HAP-1 (cell line): ENCODE results near the gene ARPC5L.
A peak's percentile ranks its signal among the peaks of the same experiment; 100 is the strongest.

Source experiments
- DNase-seq, 2 experiments: peaks; one replicate each; pipeline ENCODE4 v3.0.0-alpha.2; 2016 to 2020; ENCODE audit warnings: low spot score in 2 of 2
- H3K27me3 ChIP-seq: fragments of 250-450 bp; sonication (Bioruptor Pico); 2 replicates; pipeline ENCODE4 v1.5.1; 2020; ENCODE audit warnings: low read depth, mild to moderate bottlenecking, moderate library complexity
- H3K36me3 ChIP-seq: fragments of 250-450 bp; sonication (Bioruptor Pico); replicated peaks from 2 replicates; pipeline ENCODE4 v1.5.1; 2020; ENCODE audit warnings: mild to moderate bottlenecking
- H3K4me1 ChIP-seq: fragments of 250-450 bp; sonication (Bioruptor Pico); 2 replicates; pipeline ENCODE4 v1.5.1; 2020; ENCODE audit warnings: mild to moderate bottlenecking
- H3K4me3 ChIP-seq: fragments of 250-450 bp; sonication (Bioruptor Pico); 2 replicates; pipeline ENCODE4 v1.5.1; 2020; ENCODE audit warnings: mild to moderate bottlenecking, moderate library complexity
- H3K9me3 ChIP-seq: fragments of 250-450 bp; sonication (Bioruptor Pico); 2 replicates; pipeline ENCODE4 v1.5.1; 2020; ENCODE audit warnings: mild to moderate bottlenecking, moderate library complexity
- in situ Hi-C: fragments of 300-500 bp; cut with MboI; formaldehyde crosslinking; loops from 3 replicates; pipeline ENCODE4 v1.14.3; 2020; ENCODE audit warnings: low sequenced_read_pairs, inconsistent platforms, mixed read lengths

The ARPC5L gene

GRCh38 chr9:124863371-124863871 lies 1.5 kb downstream of the ARPC5L start:
- peaks cover 37% of the 10 kb centered on the region for H3K36me3 ChIP-seq
- DNase-seq: peak in 1 of 2 experiments; percentile 58
- no peaks in the 10 kb centered on the region for H3K27me3 ChIP-seq
- peak overlapping the region; percentile 100 for H3K4me3 ChIP-seq
- in situ Hi-C loops: no loop called here
- no peaks in the 10 kb centered on the region for H3K9me3 ChIP-seq
- peaks cover 25% of the 10 kb centered on the region for H3K4me1 ChIP-seq

GRCh38 chr9:124868511-124869465 lies 6.9 kb downstream of the ARPC5L start:
- Histone ChIP-seq H3K4me3 (peak overlapping the region; percentile 99), H3K36me3 (peaks cover 43% of the 10 kb centered on the region), H3K9me3 (no peaks in the 10 kb centered on the region), H3K27me3 (no peaks in the 10 kb centered on the region), H3K4me1 (peaks cover 14% of the 10 kb centered on the region)
- DNase-seq: peak; percentile 79 to 92
- in situ Hi-C loops: no loop called here

- Histone ChIP-seq H3K4me1 (peaks cover 14% of the 10 kb centered on the region), H3K4me3 (peak overlapping the region; percentile 99), H3K36me3 (peaks cover 50% of the 10 kb centered on the region), H3K9me3 (no peaks in the 10 kb centered on the region), H3K27me3 (no peaks in the 10 kb centered on the region)
- DNase-seq: no peak
- in situ Hi-C loops: no loop called here
Measured at GRCh38 chr9:124869466-124869985, 7.6 kb downstream of the ARPC5L start.

GRCh38 chr9:124869986-124870560 lies 8.1 kb downstream of the ARPC5L start:
- H3K9me3 ChIP-seq: no peaks in the 10 kb centered on the region
- in situ Hi-C loops: no loop called here
- peak in 1 of 2 experiments; percentile 53 for DNase-seq
- H3K27me3 ChIP-seq: no peaks in the 10 kb centered on the region
- peaks cover 14% of the 10 kb centered on the region for H3K4me1 ChIP-seq
- H3K36me3 ChIP-seq: peaks cover 56% of the 10 kb centered on the region
- H3K4me3 ChIP-seq: peak overlapping the region; percentile 99

- peaks cover 14% of the 10 kb centered on the region for H3K4me1 ChIP-seq
- no peaks in the 10 kb centered on the region for H3K27me3 ChIP-seq
- peaks cover 62% of the 10 kb centered on the region for H3K36me3 ChIP-seq
- in situ Hi-C loops: no loop called here
- no peak for DNase-seq
- peak overlapping the region; percentile 99 for H3K4me3 ChIP-seq
- H3K9me3 ChIP-seq: no peaks in the 10 kb centered on the region
Measured at GRCh38 chr9:124870723-124871122, 8.8 kb downstream of the ARPC5L start.

- DNase-seq: no peak
- Histone ChIP-seq H3K27me3 (no peaks in the 10 kb centered on the region), H3K36me3 (peaks cover 67% of the 10 kb centered on the region), H3K4me3 (peak overlapping the region; percentile 99; the same call in 1 of the 2 replicates), H3K9me3 (no peaks in the 10 kb centered on the region), H3K4me1 (peaks cover 14% of the 10 kb centered on the region)
- in situ Hi-C loops: no loop called here
Measured at GRCh38 chr9:124871156-124871561, 9.2 kb downstream of the ARPC5L start.

- DNase-seq: no peak
- Histone ChIP-seq H3K27me3 (no peaks in the 10 kb centered on the region), H3K36me3 (peaks cover 83% of the 10 kb centered on the region), H3K4me1 (peaks cover 6% of the 10 kb centered on the region), H3K4me3 (no peak overlapping the region), H3K9me3 (no peaks in the 10 kb centered on the region)
- in situ Hi-C loops: no loop called here
Measured at GRCh38 chr9:124873664-124874063, 11.7 kb downstream of the ARPC5L start.

- Histone ChIP-seq H3K4me3 (no peak overlapping the region), H3K9me3 (no peaks in the 10 kb centered on the region), H3K27me3 (no peaks in the 10 kb centered on the region), H3K4me1 (peaks cover 11% of the 10 kb centered on the region), H3K36me3 (peaks cover 90% of the 10 kb centered on the region)
- DNase-seq: no peak
- in situ Hi-C loops: no loop called here
Measured at GRCh38 chr9:124875501-124875900, 13.6 kb downstream of the ARPC5L start.

- in situ Hi-C loops: no loop called here
Measured at GRCh38 chr9:124877021-124877782, 15.3 kb downstream of the ARPC5L start.

GRCh38 chr9:124878021-124878420 lies 16.1 kb downstream of the ARPC5L start:
- H3K36me3 ChIP-seq: peaks cover 68% of the 10 kb centered on the region
- DNase-seq: no peak

More at GRCh38 chr9:124877021-124877782, 15.3 kb downstream of the ARPC5L start:
- Histone ChIP-seq H3K27me3 (no peaks in the 10 kb centered on the region), H3K4me3 (no peak overlapping the region), H3K9me3 (no peaks in the 10 kb centered on the region), H3K4me1 (peaks cover 8% of the 10 kb centered on the region), H3K36me3 (peaks cover 73% of the 10 kb centered on the region)
- no peak for DNase-seq

GRCh38 chr9:124878518-124878917 lies 16.6 kb downstream of the ARPC5L start:
- no peak overlapping the region for H3K4me3 ChIP-seq
- in situ Hi-C loops: no loop called here
- no peaks in the 10 kb centered on the region for H3K27me3 ChIP-seq
- peaks cover 63% of the 10 kb centered on the region for H3K36me3 ChIP-seq
- H3K4me1 ChIP-seq: peaks cover 8% of the 10 kb centered on the region
- H3K9me3 ChIP-seq: no peaks in the 10 kb centered on the region
- no peak for DNase-seq

More at GRCh38 chr9:124878021-124878420, 16.1 kb downstream of the ARPC5L start:
- no peaks in the 10 kb centered on the region for H3K27me3 ChIP-seq
- H3K4me1 ChIP-seq: peaks cover 8% of the 10 kb centered on the region
- no peak overlapping the region for H3K4me3 ChIP-seq
- no peaks in the 10 kb centered on the region for H3K9me3 ChIP-seq
- in situ Hi-C loops: no loop called here

- H3K4me1 ChIP-seq: peaks cover 8% of the 10 kb centered on the region
- H3K36me3 ChIP-seq: peaks cover 56% of the 10 kb centered on the region
- DNase-seq: no peak
- in situ Hi-C loops: no loop called here
- no peak overlapping the region for H3K4me3 ChIP-seq
- H3K9me3 ChIP-seq: no peaks in the 10 kb centered on the region
- no peaks in the 10 kb centered on the region for H3K27me3 ChIP-seq
Measured at GRCh38 chr9:124879226-124879625, 17.3 kb downstream of the ARPC5L start.

GRCh38 chr9:124880501-124880900 lies 18.6 kb downstream of the ARPC5L start:
- H3K4me3 ChIP-seq: no peak overlapping the region

More at GRCh38 chr9:124880501-124880900, 18.6 kb downstream of the ARPC5L start:
- Histone ChIP-seq H3K36me3 (peaks cover 43% of the 10 kb centered on the region), H3K4me1 (peaks cover 8% of the 10 kb centered on the region), H3K27me3 (no peaks in the 10 kb centered on the region), H3K9me3 (no peaks in the 10 kb centered on the region)
- peak; percentile 49 to 64 for DNase-seq
- in situ Hi-C loops: no loop called here
